ENCODE results near the gene RNU6-1.

The RNU6-1 gene

DNA sequence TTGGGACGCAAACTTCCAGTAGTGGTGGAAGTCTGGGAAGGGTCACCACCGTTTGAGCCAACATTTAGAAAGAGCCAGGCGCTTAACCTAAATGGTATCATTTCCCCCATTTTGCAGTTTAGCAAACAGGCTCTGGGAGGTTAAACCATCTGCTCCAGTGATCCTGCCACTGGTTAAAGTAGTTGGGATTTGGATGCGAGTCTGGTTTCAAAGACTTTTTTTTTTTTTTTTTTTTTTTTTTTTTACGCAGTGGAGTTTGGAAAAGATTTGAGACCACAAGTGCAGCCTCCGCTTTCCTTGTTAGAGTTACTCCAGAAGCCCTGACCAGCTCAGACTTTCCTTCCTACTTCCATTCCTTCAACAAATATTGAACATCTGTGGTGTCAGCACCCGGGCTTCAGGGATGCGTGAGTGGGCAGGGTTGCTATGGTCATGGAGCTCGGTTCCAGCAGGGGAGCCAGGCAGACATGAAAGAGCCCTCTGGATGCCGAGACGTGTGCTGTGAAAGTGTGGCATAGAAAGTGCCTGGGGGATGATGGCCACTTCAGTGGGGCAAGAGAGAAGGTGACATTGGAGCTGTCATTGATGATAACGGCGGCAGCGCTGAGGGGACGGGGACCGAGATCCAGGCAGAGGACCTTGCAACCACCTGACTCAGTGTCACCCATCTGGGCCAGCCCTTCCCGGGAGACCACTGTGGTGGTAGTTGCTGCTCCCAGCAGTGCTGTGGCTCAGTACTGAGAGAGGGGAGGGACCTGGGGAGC lies 1.1 kb upstream of the RNU6-1 start:
- Histone ChIP-seq H2BK5ac (ENCODE audit: low read depth, low read length, poor library complexity) (peak overlapping the region; percentile 37), H3K18ac (ENCODE audit: low read length) (peak overlapping the region; percentile 77), H2BK120ac (ENCODE audit: insufficient read depth, low read length, poor library complexity) (peak overlapping the region; percentile 29), H3K4me1 (ENCODE audit: control insufficient read depth in 1 of 2, insufficient read depth in 2 of 2, low read length in 2 of 2) (peaks cover 18 to 28% of the 10 kb centered on the region in 2 experiments), H2BK12ac (ENCODE audit: low read length) (no peak overlapping the region), H4K8ac (ENCODE audit: low read depth, low read length) (peak overlapping the region; percentile 60), H4K12ac (ENCODE audit: low read depth, low read length) (no peak overlapping the region), H3K9ac (ENCODE audit: low read length) (peak overlapping the region; percentile 99), H3K23ac (ENCODE audit: low read length) (no peak overlapping the region), H3K4me3 (ENCODE audit: low read depth, low read length) (peak overlapping the region; percentile 96), H4K91ac (ENCODE audit: low read depth, low read length) (peak overlapping the region; percentile 81), H3K79me2 (ENCODE audit: control insufficient read depth, insufficient read depth, low read length, poor library complexity) (peaks cover 4% of the 10 kb centered on the region), H3K4me2 (ENCODE audit: low read length) (peak overlapping the region; percentile 73), H2AFZ (ENCODE audit: insufficient read depth, low read length, poor library complexity) (peak overlapping the region; percentile 64), H3K27me3 (ENCODE audit: insufficient read depth, low read length) (peaks cover 2% of the 10 kb centered on the region), H3K9me3 (ENCODE audit: insufficient read depth, low read depth, low read length) (no peaks in the 10 kb centered on the region), H2AK5ac (ENCODE audit: low read length) (peak overlapping the region; percentile 75), H3K79me1 (ENCODE audit: low read length) (peaks cover 14% of the 10 kb centered on the region), H3K4ac (ENCODE audit: low read depth, low read length) (no peak overlapping the region), H3K36me3 (ENCODE audit: control insufficient read depth in 1 of 2, insufficient read depth in 2 of 2, low read length in 2 of 2) (no peaks in the 10 kb centered on the region), H3K27ac (ENCODE audit: low read depth, low read length) (peak overlapping the region; percentile 76), H3K14ac (ENCODE audit: low read length) (peak overlapping the region; percentile 86)
- DNase-seq, result peak in 1 of 2 donors; percentile 65
- no CpG with 5 or more reads among the region's 17 CpGs for WGBS (ENCODE audit: extremely low coverage, insufficient coverage, insufficient read length)

DNA sequence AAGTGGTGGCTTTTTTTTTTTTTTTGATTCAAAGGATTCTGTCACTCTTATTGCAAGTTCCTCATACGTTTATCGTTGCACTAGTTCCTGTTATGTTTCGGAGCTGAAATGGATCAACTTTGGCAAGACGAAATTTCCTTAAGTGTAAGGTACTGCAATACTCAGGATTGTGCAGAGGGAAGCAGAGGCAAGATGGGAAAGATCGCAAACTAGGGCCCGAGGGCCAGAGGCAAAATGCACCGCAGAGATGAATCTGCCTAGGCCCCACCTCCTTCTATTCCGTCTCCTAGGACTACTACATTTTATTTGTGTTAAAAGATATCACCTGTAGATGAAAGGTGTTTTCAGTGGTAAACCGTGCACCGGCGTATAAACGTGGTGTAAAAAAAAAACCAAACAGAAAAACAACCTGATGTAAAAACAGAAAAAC lies 331 bp downstream of the RNU6-1 start:
- H4K8ac ChIP-seq (ENCODE audit: low read depth, low read length), result no peak overlapping the region
- H3K9me3 ChIP-seq (ENCODE audit: insufficient read depth, low read depth, low read length), result no peaks in the 10 kb centered on the region
- H3K27ac ChIP-seq (ENCODE audit: low read depth, low read length), result no peak overlapping the region
- H4K12ac ChIP-seq (ENCODE audit: low read depth, low read length), result no peak overlapping the region
- H2AK5ac ChIP-seq (ENCODE audit: low read length), result no peak overlapping the region
- no peak overlapping the region for H2BK120ac ChIP-seq (ENCODE audit: insufficient read depth, low read length, poor library complexity)
- H3K27me3 ChIP-seq (ENCODE audit: insufficient read depth, low read length), result peaks cover 16% of the 10 kb centered on the region
- peak; percentile 78 to 79 for DNase-seq
- no CpG with 5 or more reads among the region's 12 CpGs for WGBS (ENCODE audit: extremely low coverage, insufficient coverage, insufficient read length)
- H3K79me2 ChIP-seq (ENCODE audit: control insufficient read depth, insufficient read depth, low read length, poor library complexity), result peaks cover 4% of the 10 kb centered on the region
- no peak overlapping the region for H3K18ac ChIP-seq (ENCODE audit: low read length)
- no peak overlapping the region for H3K4me3 ChIP-seq (ENCODE audit: low read depth, low read length)
- no peaks in the 10 kb centered on the region for H3K36me3 ChIP-seq (ENCODE audit: control insufficient read depth in 1 of 2, insufficient read depth in 2 of 2, low read length in 2 of 2)
- H3K4me2 ChIP-seq (ENCODE audit: low read length), result peak overlapping the region; percentile 62
- H2BK12ac ChIP-seq (ENCODE audit: low read length), result no peak overlapping the region
- H2BK5ac ChIP-seq (ENCODE audit: low read depth, low read length, poor library complexity), result no peak overlapping the region
- H3K14ac ChIP-seq (ENCODE audit: low read length), result no peak overlapping the region
- no peak overlapping the region for H3K9ac ChIP-seq (ENCODE audit: low read length)
- H3K4ac ChIP-seq (ENCODE audit: low read depth, low read length), result no peak overlapping the region
- no peak overlapping the region for H4K91ac ChIP-seq (ENCODE audit: low read depth, low read length)
- H3K79me1 ChIP-seq (ENCODE audit: low read length), result peaks cover 11% of the 10 kb centered on the region
- H2AFZ ChIP-seq (ENCODE audit: insufficient read depth, low read length, poor library complexity), result no peak overlapping the region
- no peak overlapping the region for H3K23ac ChIP-seq (ENCODE audit: low read length)
- peaks cover 15 to 26% of the 10 kb centered on the region in 2 experiments for H3K4me1 ChIP-seq (ENCODE audit: control insufficient read depth in 1 of 2, insufficient read depth in 2 of 2, low read length in 2 of 2)

DNA sequence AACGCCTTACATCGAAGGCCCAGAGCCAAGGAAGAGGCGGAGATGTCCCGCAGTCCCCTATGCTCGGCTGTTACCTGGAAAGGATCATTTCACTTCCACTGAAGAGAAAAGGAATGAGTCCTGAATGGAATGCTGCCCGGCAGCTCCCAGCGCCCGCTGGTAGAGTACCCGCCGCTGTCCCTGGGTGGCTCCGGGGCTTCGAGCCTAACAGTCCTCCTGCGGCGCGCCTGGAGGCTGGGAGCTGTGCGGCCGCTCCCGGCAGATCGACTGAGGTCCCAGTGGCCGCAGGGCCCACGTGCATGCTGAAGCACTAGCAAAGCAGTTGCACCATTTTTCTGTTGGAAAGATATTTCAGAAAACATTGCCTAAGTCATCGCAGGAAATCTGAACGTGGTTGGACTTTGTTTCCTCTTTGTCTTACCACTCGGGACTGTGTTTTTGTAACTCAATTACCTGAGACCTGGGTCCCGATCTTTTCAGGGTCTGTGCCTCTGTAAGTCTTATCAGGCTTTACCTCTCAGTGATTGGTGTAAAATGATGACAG lies 984 bp downstream of the RNU6-1 start:
- Histone ChIP-seq H2AK5ac (ENCODE audit: low read length) (no peak overlapping the region), H3K4me1 (ENCODE audit: control insufficient read depth in 1 of 2, insufficient read depth in 2 of 2, low read length in 2 of 2) (peaks cover 10 to 20% of the 10 kb centered on the region in 2 experiments), H3K4me3 (ENCODE audit: low read depth, low read length) (no peak overlapping the region), H4K91ac (ENCODE audit: low read depth, low read length) (no peak overlapping the region), H3K79me1 (ENCODE audit: low read length) (peaks cover 11% of the 10 kb centered on the region), H3K14ac (ENCODE audit: low read length) (no peak overlapping the region), H3K79me2 (ENCODE audit: control insufficient read depth, insufficient read depth, low read length, poor library complexity) (peaks cover 4% of the 10 kb centered on the region), H3K36me3 (ENCODE audit: control insufficient read depth in 1 of 2, insufficient read depth in 2 of 2, low read length in 2 of 2) (no peaks in the 10 kb centered on the region), H3K23ac (ENCODE audit: low read length) (no peak overlapping the region), H2BK12ac (ENCODE audit: low read length) (no peak overlapping the region), H3K9ac (ENCODE audit: low read length) (no peak overlapping the region), H4K12ac (ENCODE audit: low read depth, low read length) (no peak overlapping the region), H2BK120ac (ENCODE audit: insufficient read depth, low read length, poor library complexity) (no peak overlapping the region), H2AFZ (ENCODE audit: insufficient read depth, low read length, poor library complexity) (no peak overlapping the region), H3K4me2 (ENCODE audit: low read length) (peak overlapping the region; percentile 56), H4K8ac (ENCODE audit: low read depth, low read length) (no peak overlapping the region), H3K9me3 (ENCODE audit: insufficient read depth, low read depth, low read length) (no peaks in the 10 kb centered on the region), H3K27ac (ENCODE audit: low read depth, low read length) (peak overlapping the region; percentile 13), H3K27me3 (ENCODE audit: insufficient read depth, low read length) (peaks cover 22% of the 10 kb centered on the region), H3K18ac (ENCODE audit: low read length) (no peak overlapping the region), H3K4ac (ENCODE audit: low read depth, low read length) (no peak overlapping the region), H2BK5ac (ENCODE audit: low read depth, low read length, poor library complexity) (no peak overlapping the region)
- no CpG with 5 or more reads among the region's 25 CpGs for WGBS (ENCODE audit: extremely low coverage, insufficient coverage, insufficient read length)
- peak; percentile 99 to 100 for DNase-seq

DNA sequence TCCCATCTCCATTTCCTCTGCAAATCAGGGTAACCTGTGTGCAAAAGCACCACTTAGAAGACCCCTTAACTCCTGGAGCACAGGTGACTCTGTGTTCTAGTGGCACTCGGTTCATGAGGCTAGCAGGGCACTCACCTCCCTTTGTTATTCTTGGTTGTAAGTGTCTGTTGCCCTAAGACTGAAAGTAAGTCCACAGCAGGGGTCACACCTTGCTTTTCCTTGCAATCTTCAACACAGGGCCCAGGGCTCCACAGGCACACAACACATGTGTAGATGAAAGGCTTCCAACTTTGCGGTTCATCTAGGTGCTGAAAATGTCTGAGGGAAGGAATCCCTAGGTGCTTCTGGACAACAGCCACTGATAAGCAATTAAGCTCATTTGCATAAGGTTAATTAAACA lies 2.9 kb downstream of the RNU6-1 start:
- Histone ChIP-seq H3K9me3 (ENCODE audit: insufficient read depth, low read depth, low read length) (no peaks in the 10 kb centered on the region), H2AK5ac (ENCODE audit: low read length) (no peak overlapping the region), H3K27ac (ENCODE audit: low read depth, low read length) (no peak overlapping the region), H2BK12ac (ENCODE audit: low read length) (no peak overlapping the region), H3K27me3 (ENCODE audit: insufficient read depth, low read length) (peaks cover 36% of the 10 kb centered on the region), H3K4ac (ENCODE audit: low read depth, low read length) (no peak overlapping the region), H3K14ac (ENCODE audit: low read length) (no peak overlapping the region), H2BK120ac (ENCODE audit: insufficient read depth, low read length, poor library complexity) (no peak overlapping the region), H3K79me2 (ENCODE audit: control insufficient read depth, insufficient read depth, low read length, poor library complexity) (peaks cover 2% of the 10 kb centered on the region), H4K91ac (ENCODE audit: low read depth, low read length) (no peak overlapping the region), H3K18ac (ENCODE audit: low read length) (no peak overlapping the region), H3K79me1 (ENCODE audit: low read length) (peaks cover 5% of the 10 kb centered on the region), H2BK5ac (ENCODE audit: low read depth, low read length, poor library complexity) (no peak overlapping the region), H4K8ac (ENCODE audit: low read depth, low read length) (no peak overlapping the region), H3K4me1 (ENCODE audit: control insufficient read depth in 1 of 2, insufficient read depth in 2 of 2, low read length in 2 of 2) (peaks cover 10 to 24% of the 10 kb centered on the region in 2 experiments), H3K9ac (ENCODE audit: low read length) (no peak overlapping the region), H3K36me3 (ENCODE audit: control insufficient read depth in 1 of 2, insufficient read depth in 2 of 2, low read length in 2 of 2) (no peaks in the 10 kb centered on the region), H4K12ac (ENCODE audit: low read depth, low read length) (no peak overlapping the region), H3K4me3 (ENCODE audit: low read depth, low read length) (no peak overlapping the region), H2AFZ (ENCODE audit: insufficient read depth, low read length, poor library complexity) (no peak overlapping the region), H3K4me2 (ENCODE audit: low read length) (no peak overlapping the region), H3K23ac (ENCODE audit: low read length) (no peak overlapping the region)
- no peak for DNase-seq
- WGBS (ENCODE audit: extremely low coverage, insufficient coverage, insufficient read length), result no CpG with 5 or more reads among the region's 2 CpGs

Measured in trophoblast cell (in vitro differentiated cells and primary cell).